ENCODE results near the gene GLMN. TPM values are rescaled to one million over a fixed set of nuclear protein-coding genes. Genes with fewer than 3 reads are reported as not detected.

The GLMN gene
- total RNA-seq, 1 experiment from 2014 or later, result 10.4 TPM

DNA sequence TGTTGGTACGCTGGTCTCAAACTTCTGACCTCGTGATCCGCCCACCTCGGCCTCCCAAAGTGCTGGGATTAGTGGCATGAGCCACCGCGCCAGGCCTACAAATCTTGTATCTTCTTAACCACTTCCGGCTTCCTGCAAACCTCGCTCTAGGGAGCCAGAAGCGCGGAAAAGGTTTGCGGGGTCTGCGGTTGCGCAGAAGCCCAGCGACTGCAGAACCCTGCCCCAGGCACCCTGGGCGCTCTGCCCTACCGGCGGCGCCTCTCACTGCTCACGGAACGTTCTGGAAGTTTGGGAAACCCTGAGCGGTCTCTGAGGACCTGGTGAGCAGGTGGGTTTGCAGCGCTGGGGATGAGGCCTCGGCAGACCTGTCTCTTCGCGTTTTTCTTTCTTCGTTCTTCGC is 81.1 kb downstream of the GLMN start, which contains the start of gene C1orf146:
C1orf146 (plus strand) TSS at position 195 of the 400 bp plus-strand sequence. CDS start 13,506 bp downstream, outside the sequence.
- H3K4me3 ChIP-seq (ENCODE audit: low read depth in 2 of 2, low read length in 2 of 2), result no peak within 1 kb of the TSS
- no peaks in the 10 kb centered on the region for H3K27me3 ChIP-seq (ENCODE audit: control insufficient read depth, insufficient read depth, low read length)
- ATAC-seq, result no peak
- ChIA-PET POLR2A (no interaction called here), CTCF (no interaction called here)
- no peak for DNase-seq (ENCODE audit: low read depth, low spot score)
- TF ChIP-seq TCF7L2 (IDR thresholded peaks at IDR 0.05; ENCODE audit: low read depth, low read length), result no peak
- intact Hi-C loops (cut with micrococcal nuclease; ENCODE audit: unreplicated experiment), result no loop called here
- H3K9me3 ChIP-seq (ENCODE audit: control insufficient read depth, insufficient read depth, low read depth, low read length), result no peaks in the 10 kb centered on the region
- in situ Hi-C loops (cut with HindIII; ENCODE audit: low pct_unique_long_range_greater_than_20kb, low sequenced_read_pairs), result no loop called here
- no peak within 1 kb of the TSS for H3K27ac ChIP-seq (ENCODE audit: low read length)
- BruUV-seq (replicated peaks), result no TSS peak
- no peaks in the 10 kb centered on the region for H3K4me1 ChIP-seq (ENCODE audit: control insufficient read depth, insufficient read depth, low read length)
- no peaks in the 10 kb centered on the region for H3K36me3 ChIP-seq (ENCODE audit: control insufficient read depth, insufficient read depth, low read length)

DNA sequence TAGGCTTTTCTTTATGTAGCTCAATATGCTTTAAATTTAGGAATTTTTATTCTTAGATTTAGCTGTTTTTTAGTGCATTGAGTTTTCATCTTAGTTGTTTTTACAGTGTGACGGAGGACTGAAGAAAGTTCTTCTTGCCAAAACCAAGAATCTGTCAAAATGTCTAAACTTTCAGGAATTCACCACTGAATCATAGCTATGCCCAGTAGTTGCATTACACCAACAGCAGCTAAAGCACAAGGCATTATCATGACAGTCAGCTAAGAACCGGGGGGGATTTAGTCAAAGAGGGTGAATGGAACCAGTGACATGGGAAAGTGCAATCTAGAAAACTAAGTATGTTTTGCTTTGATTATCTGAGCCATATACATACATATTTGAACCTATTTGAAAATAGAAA is 87.6 kb downstream of the GLMN start:
- ChIA-PET CTCF (no interaction called here), POLR2A (no interaction called here)
- ATAC-seq (no peak), DNase-seq (ENCODE audit: low read depth, low spot score) (no peak)
- BruUV-seq (replicated peaks), result no TSS peak
- in situ Hi-C loops (cut with HindIII; ENCODE audit: low pct_unique_long_range_greater_than_20kb, low sequenced_read_pairs), result no loop called here
- Histone ChIP-seq H3K4me3 (ENCODE audit: low read depth in 2 of 2, low read length in 2 of 2) (no peak overlapping the region), H3K9me3 (ENCODE audit: control insufficient read depth, insufficient read depth, low read depth, low read length) (no peaks in the 10 kb centered on the region), H3K27ac (ENCODE audit: low read length) (no peak overlapping the region), H3K36me3 (ENCODE audit: control insufficient read depth, insufficient read depth, low read length) (no peaks in the 10 kb centered on the region), H3K27me3 (ENCODE audit: control insufficient read depth, insufficient read depth, low read length) (no peaks in the 10 kb centered on the region), H3K4me1 (ENCODE audit: control insufficient read depth, insufficient read depth, low read length) (no peaks in the 10 kb centered on the region)
- no peak for TF ChIP-seq POLR2AphosphoS5 (IDR thresholded peaks at IDR 0.05; ENCODE audit: low read depth, low read length)
- no peak for TF ChIP-seq SIN3A (IDR thresholded peaks at IDR 0.05; ENCODE audit: borderline replicate concordance, insufficient read depth, low read depth, low read length)
- no peak for TF ChIP-seq TCF7L2 (IDR thresholded peaks at IDR 0.05; ENCODE audit: low read depth, low read length)
- TF ChIP-seq, protein P1, sequence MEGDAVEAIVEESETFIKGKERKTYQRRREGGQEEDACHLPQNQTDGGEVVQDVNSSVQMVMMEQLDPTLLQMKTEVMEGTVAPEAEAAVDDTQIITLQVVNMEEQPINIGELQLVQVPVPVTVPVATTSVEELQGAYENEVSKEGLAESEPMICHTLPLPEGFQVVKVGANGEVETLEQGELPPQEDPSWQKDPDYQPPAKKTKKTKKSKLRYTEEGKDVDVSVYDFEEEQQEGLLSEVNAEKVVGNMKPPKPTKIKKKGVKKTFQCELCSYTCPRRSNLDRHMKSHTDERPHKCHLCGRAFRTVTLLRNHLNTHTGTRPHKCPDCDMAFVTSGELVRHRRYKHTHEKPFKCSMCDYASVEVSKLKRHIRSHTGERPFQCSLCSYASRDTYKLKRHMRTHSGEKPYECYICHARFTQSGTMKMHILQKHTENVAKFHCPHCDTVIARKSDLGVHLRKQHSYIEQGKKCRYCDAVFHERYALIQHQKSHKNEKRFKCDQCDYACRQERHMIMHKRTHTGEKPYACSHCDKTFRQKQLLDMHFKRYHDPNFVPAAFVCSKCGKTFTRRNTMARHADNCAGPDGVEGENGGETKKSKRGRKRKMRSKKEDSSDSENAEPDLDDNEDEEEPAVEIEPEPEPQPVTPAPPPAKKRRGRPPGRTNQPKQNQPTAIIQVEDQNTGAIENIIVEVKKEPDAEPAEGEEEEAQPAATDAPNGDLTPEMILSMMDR (IDR thresholded peaks at IDR 0.05), result no peak
- TF ChIP-seq, protein P2, sequence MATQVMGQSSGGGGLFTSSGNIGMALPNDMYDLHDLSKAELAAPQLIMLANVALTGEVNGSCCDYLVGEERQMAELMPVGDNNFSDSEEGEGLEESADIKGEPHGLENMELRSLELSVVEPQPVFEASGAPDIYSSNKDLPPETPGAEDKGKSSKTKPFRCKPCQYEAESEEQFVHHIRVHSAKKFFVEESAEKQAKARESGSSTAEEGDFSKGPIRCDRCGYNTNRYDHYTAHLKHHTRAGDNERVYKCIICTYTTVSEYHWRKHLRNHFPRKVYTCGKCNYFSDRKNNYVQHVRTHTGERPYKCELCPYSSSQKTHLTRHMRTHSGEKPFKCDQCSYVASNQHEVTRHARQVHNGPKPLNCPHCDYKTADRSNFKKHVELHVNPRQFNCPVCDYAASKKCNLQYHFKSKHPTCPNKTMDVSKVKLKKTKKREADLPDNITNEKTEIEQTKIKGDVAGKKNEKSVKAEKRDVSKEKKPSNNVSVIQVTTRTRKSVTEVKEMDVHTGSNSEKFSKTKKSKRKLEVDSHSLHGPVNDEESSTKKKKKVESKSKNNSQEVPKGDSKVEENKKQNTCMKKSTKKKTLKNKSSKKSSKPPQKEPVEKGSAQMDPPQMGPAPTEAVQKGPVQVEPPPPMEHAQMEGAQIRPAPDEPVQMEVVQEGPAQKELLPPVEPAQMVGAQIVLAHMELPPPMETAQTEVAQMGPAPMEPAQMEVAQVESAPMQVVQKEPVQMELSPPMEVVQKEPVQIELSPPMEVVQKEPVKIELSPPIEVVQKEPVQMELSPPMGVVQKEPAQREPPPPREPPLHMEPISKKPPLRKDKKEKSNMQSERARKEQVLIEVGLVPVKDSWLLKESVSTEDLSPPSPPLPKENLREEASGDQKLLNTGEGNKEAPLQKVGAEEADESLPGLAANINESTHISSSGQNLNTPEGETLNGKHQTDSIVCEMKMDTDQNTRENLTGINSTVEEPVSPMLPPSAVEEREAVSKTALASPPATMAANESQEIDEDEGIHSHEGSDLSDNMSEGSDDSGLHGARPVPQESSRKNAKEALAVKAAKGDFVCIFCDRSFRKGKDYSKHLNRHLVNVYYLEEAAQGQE (IDR thresholded peaks at IDR 0.05; ENCODE audit: insufficient read depth in 1 of 2, low read depth in 2 of 2, low read length in 1 of 2), result no peak
- intact Hi-C loops (cut with micrococcal nuclease; ENCODE audit: unreplicated experiment), result no loop called here

DNA sequence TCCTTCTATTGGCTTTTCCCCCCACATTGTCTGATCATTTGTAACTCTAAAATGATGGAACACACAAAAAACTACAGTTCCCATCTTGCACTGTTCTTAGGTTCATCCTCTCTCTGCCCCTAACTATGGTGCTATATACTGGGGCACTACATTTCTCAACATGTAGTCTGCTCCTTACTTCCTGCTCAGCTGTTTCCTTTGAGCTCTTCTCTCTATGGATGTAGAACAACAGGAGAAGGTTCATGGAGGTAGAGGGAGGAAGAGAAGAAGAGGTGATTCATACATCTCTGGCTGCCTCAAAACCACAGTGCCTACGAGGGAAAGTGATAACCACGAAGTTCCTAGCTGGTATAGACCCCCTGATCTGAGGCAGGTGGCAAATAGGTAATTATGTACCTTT is 88.1 kb downstream of the GLMN start:
- CTCF ChIA-PET, result no interaction called here
- no peak for ATAC-seq
- no peaks in the 10 kb centered on the region for H3K27me3 ChIP-seq (ENCODE audit: control insufficient read depth, insufficient read depth, low read length)
- H3K36me3 ChIP-seq (ENCODE audit: control insufficient read depth, insufficient read depth, low read length), result no peaks in the 10 kb centered on the region
- H3K4me1 ChIP-seq (ENCODE audit: control insufficient read depth, insufficient read depth, low read length), result no peaks in the 10 kb centered on the region
- TF ChIP-seq SIN3A (IDR thresholded peaks at IDR 0.05; ENCODE audit: borderline replicate concordance, insufficient read depth, low read depth, low read length) (no peak), TCF7L2 (IDR thresholded peaks at IDR 0.05; ENCODE audit: low read depth, low read length) (no peak)
- TF ChIP-seq, protein P2 (IDR thresholded peaks at IDR 0.05; ENCODE audit: insufficient read depth in 1 of 2, low read depth in 2 of 2, low read length in 1 of 2), result no peak
- in situ Hi-C loops (cut with HindIII; ENCODE audit: low pct_unique_long_range_greater_than_20kb, low sequenced_read_pairs), result no loop called here
- no TSS peak for BruUV-seq (replicated peaks)
- no peak overlapping the region for H3K4me3 ChIP-seq (ENCODE audit: low read depth in 2 of 2, low read length in 2 of 2)
- POLR2A ChIA-PET, result no interaction called here
- no peaks in the 10 kb centered on the region for H3K9me3 ChIP-seq (ENCODE audit: control insufficient read depth, insufficient read depth, low read depth, low read length)
- no peak for DNase-seq (ENCODE audit: low read depth, low spot score)
- no peak overlapping the region for H3K27ac ChIP-seq (ENCODE audit: low read length)
- intact Hi-C loops (cut with micrococcal nuclease; ENCODE audit: unreplicated experiment), result no loop called here
